Panc1 (cell line): Measurements from ENCODE around the gene CFAP299.

ENCODE experiments used
- POLR2AphosphoS5 ChIP-seq: IDR thresholded peaks from 2 replicates; pipeline ENCODE4 v1.6.1; 2012; ENCODE audit warnings: mild to moderate bottlenecking, low read depth, low read length, moderate library complexity
- TF ChIP-seq, protein P1 (sequence below), 2 experiments: IDR thresholded peaks; 2 replicates each; pipeline ENCODE4 v1.6.1; 2011 to 2012; ENCODE audit warnings: low read depth in 2 of 2, control low read depth in 1 of 2, low read length in 1 of 2, mild to moderate bottlenecking in 1 of 2, moderate library complexity in 1 of 2; ENCODE audit not compliant: insufficient read depth in 1 of 2
- TF ChIP-seq, protein P2 (sequence below): fragments of 450-650 bp; IDR thresholded peaks from 2 replicates; pipeline ENCODE4 v1.5.1; 2017; ENCODE audit warnings: mild to moderate bottlenecking

DNA sequence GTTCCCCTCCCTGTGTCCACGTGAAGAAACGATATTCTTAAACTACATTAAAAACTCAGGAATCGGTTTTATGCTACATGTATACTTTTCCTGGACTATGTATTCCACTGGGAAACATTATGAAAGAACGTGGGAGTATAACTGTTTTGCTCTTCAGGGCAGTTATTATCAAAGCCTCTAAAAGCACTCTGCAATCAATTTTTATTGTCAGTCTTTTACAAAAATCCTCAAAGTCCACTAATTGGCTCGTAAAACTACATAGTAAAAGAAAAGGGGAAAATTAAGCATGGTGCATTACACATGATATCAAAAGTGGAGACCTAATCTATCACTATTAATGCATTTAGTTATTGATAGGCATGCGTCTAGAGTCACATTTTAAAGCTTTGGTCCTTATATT lies 11.4 kb upstream of the CFAP299 start:
- TF ChIP-seq, protein P1, sequence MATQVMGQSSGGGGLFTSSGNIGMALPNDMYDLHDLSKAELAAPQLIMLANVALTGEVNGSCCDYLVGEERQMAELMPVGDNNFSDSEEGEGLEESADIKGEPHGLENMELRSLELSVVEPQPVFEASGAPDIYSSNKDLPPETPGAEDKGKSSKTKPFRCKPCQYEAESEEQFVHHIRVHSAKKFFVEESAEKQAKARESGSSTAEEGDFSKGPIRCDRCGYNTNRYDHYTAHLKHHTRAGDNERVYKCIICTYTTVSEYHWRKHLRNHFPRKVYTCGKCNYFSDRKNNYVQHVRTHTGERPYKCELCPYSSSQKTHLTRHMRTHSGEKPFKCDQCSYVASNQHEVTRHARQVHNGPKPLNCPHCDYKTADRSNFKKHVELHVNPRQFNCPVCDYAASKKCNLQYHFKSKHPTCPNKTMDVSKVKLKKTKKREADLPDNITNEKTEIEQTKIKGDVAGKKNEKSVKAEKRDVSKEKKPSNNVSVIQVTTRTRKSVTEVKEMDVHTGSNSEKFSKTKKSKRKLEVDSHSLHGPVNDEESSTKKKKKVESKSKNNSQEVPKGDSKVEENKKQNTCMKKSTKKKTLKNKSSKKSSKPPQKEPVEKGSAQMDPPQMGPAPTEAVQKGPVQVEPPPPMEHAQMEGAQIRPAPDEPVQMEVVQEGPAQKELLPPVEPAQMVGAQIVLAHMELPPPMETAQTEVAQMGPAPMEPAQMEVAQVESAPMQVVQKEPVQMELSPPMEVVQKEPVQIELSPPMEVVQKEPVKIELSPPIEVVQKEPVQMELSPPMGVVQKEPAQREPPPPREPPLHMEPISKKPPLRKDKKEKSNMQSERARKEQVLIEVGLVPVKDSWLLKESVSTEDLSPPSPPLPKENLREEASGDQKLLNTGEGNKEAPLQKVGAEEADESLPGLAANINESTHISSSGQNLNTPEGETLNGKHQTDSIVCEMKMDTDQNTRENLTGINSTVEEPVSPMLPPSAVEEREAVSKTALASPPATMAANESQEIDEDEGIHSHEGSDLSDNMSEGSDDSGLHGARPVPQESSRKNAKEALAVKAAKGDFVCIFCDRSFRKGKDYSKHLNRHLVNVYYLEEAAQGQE (IDR thresholded peaks at IDR 0.05; ENCODE audit: insufficient read depth in 1 of 2, low read depth in 2 of 2, low read length in 1 of 2) = no peak
- TF ChIP-seq, protein P2, sequence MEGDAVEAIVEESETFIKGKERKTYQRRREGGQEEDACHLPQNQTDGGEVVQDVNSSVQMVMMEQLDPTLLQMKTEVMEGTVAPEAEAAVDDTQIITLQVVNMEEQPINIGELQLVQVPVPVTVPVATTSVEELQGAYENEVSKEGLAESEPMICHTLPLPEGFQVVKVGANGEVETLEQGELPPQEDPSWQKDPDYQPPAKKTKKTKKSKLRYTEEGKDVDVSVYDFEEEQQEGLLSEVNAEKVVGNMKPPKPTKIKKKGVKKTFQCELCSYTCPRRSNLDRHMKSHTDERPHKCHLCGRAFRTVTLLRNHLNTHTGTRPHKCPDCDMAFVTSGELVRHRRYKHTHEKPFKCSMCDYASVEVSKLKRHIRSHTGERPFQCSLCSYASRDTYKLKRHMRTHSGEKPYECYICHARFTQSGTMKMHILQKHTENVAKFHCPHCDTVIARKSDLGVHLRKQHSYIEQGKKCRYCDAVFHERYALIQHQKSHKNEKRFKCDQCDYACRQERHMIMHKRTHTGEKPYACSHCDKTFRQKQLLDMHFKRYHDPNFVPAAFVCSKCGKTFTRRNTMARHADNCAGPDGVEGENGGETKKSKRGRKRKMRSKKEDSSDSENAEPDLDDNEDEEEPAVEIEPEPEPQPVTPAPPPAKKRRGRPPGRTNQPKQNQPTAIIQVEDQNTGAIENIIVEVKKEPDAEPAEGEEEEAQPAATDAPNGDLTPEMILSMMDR = no peak
- no peak for TF ChIP-seq POLR2AphosphoS5
